ENCODE measurements around the gene TRABD2B. TPM values are rescaled to one million over a fixed set of nuclear protein-coding genes. Genes with fewer than 3 reads are reported as not detected.

The TRABD2B gene
- total RNA-seq, 1 donor from 2014 or later = 1.4 TPM

DNA sequence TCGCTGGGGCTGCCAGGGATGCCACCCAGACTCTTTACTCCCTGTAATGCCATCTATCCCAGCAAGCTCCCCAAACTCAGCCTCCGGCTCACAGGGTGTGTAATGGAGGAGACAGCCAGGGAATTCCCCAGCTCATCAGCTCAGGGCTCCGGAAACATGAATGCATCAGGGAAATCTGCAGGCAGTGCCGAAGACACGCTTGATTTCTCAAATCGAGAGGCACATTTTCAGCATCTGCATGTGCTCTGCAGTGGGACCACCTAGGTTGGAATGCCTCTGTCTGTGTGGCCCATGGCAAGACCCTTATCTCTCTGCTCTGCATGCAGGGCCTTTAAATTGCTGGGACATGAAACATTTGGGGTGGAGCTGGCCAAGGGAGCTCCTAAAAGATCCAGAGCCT lies 170.1 kb downstream of the TRABD2B start:
- Histone ChIP-seq H3K27ac (replicated peaks) (no peak overlapping the region), H3K4me3 (no peak overlapping the region), H3K4me1 (peaks cover 20% of the 10 kb centered on the region), H3K9me3 (replicated peaks) (no peaks in the 10 kb centered on the region), H3K27me3 (ENCODE audit: low read depth) (peaks cover 14% of the 10 kb centered on the region), H3K36me3 (no peaks in the 10 kb centered on the region)
- intact Hi-C loops (cut with micrococcal nuclease) = no loop called here
- no peak for TF ChIP-seq CTCF (IDR thresholded peaks at IDR 0.05; ENCODE audit: borderline replicate concordance)
- no peak for DNase-seq

DNA sequence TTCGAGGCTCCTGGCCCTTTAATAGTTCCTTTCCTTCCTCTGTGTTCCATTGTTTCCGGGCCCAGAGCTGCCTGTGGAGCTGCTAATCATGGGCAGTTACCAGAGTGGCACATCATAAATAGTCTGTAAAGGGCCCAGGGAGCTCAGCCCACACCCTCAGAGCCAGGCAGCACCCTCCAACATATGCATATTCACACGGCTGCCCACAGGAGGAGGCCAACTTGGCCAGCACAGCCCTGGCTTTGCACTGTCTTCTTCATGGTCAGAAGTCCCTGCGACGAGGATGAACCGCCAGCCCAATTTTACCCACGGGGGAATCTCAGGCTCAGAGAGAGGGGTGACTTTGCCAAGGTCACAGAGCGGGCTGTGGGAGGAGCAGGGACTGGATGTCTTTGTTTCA lies 172.5 kb downstream of the TRABD2B start:
- Histone ChIP-seq H3K4me3 (no peak overlapping the region), H3K9me3 (replicated peaks) (no peaks in the 10 kb centered on the region), H3K4me1 (peaks cover 20% of the 10 kb centered on the region), H3K36me3 (no peaks in the 10 kb centered on the region), H3K27me3 (ENCODE audit: low read depth) (no peaks in the 10 kb centered on the region), H3K27ac (replicated peaks) (no peak overlapping the region)
- intact Hi-C loops (cut with micrococcal nuclease) = no loop called here
- no peak for DNase-seq
- no peak for TF ChIP-seq CTCF (IDR thresholded peaks at IDR 0.05; ENCODE audit: borderline replicate concordance)

DNA sequence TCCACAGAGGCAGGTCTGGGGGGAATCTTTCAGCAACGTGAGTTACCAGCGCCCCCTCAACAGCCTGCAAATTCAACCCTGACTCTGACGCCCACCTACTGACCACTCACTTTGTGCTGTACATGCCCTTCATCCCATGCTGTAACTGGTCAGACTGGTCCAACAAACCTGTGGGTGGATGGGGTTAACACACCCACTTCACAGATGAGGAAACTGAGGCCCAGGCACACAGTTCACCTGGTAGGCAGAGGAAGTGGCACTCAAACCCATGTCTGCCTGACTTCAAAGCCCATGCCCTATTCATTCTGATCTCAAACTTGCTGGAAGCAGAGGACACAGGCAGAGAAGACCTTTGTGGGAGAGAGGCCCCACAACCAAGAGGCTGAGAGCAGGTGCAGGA lies 172.9 kb downstream of the TRABD2B start:
- H3K4me3 ChIP-seq = no peak overlapping the region
- H3K36me3 ChIP-seq = no peaks in the 10 kb centered on the region
- DNase-seq = no peak
- H3K27me3 ChIP-seq (ENCODE audit: low read depth) = no peaks in the 10 kb centered on the region
- H3K9me3 ChIP-seq (replicated peaks) = no peaks in the 10 kb centered on the region
- no peak overlapping the region for H3K27ac ChIP-seq (replicated peaks)
- no peak for TF ChIP-seq CTCF (IDR thresholded peaks at IDR 0.05; ENCODE audit: borderline replicate concordance)
- H3K4me1 ChIP-seq = peaks cover 19% of the 10 kb centered on the region
- intact Hi-C loops (cut with micrococcal nuclease) = no loop called here

- no peaks in the 10 kb centered on the region for H3K36me3 ChIP-seq
- intact Hi-C loops (cut with micrococcal nuclease) = no loop called here
- TF ChIP-seq CTCF (IDR thresholded peaks at IDR 0.05; ENCODE audit: borderline replicate concordance) = no peak
- no peaks in the 10 kb centered on the region for H3K27me3 ChIP-seq (ENCODE audit: low read depth)
- H3K4me3 ChIP-seq = no peak overlapping the region
- DNase-seq = no peak
- H3K4me1 ChIP-seq = peaks cover 14% of the 10 kb centered on the region
- H3K9me3 ChIP-seq (replicated peaks) = no peaks in the 10 kb centered on the region
- H3K27ac ChIP-seq (replicated peaks) = no peak overlapping the region
Measured at GRCh38 chr1:47823040-47823808, 174.0 kb downstream of the TRABD2B start.

GRCh38 chr1:47821760-47822159 lies 175.4 kb downstream of the TRABD2B start:
- DNase-seq = no peak
- Histone ChIP-seq H3K4me3 (no peak overlapping the region), H3K27me3 (ENCODE audit: low read depth) (no peaks in the 10 kb centered on the region), H3K4me1 (peaks cover 10% of the 10 kb centered on the region), H3K36me3 (no peaks in the 10 kb centered on the region), H3K9me3 (replicated peaks) (no peaks in the 10 kb centered on the region), H3K27ac (replicated peaks) (no peak overlapping the region)
- intact Hi-C loops (cut with micrococcal nuclease) = no loop called here
- no peak for TF ChIP-seq CTCF (IDR thresholded peaks at IDR 0.05; ENCODE audit: borderline replicate concordance)
